GM12878 (cell line): ENCODE measurements around the gene MANF. TPM values are rescaled to one million over a fixed set of nuclear protein-coding genes. Genes with fewer than 3 reads are reported as not detected.

ENCODE experiments used
- ATAC-seq: fragments of 200-7000 bp; cut with Tn5 transposase; 3 replicates; pipeline ENCODE4 v1.9.1; 2020; ENCODE audit warnings: mild to moderate bottlenecking, moderate library complexity
- BruUV-seq: library from RNA; stranded (reverse); fragments of 400-500 nt; replicated peaks from 2 replicates; lab custom pipeline; 2021; lab: Mats Ljungman, UMichigan
- CTCF ChIA-PET: fragments of 300-600 bp; sonication (Branson Sonifier 250); formaldehyde crosslinking; extraction: SDS; loops from one replicate; lab custom pipeline; 2021; ENCODE audit warnings: inconsistent platforms; lab: Yijun Ruan, JAX
- POLR2A ChIA-PET: fragments of 350-600 bp; formaldehyde crosslinking; extraction: SDS; loops from one replicate; lab custom pipeline; 2021; ENCODE audit warnings: inconsistent platforms; lab: Charles Lee
- RAD21 ChIA-PET: fragments of 300-600 bp; sonication (Branson Sonifier 250); formaldehyde crosslinking; loops from one replicate; lab custom pipeline; 2023; ENCODE audit warnings: antibody characterized with exemption; ENCODE audit not compliant: unreplicated experiment; lab: Charles Lee
- SMC1A ChIA-PET: fragments of 300-600 bp; sonication (Branson Sonifier 250); formaldehyde crosslinking; loops from one replicate; lab custom pipeline; 2023; ENCODE audit not compliant: unreplicated experiment, uncharacterized antibody; lab: Charles Lee
- DNase-seq: peaks from one replicate; pipeline ENCODE4 v3.0.0-alpha.2; 2011; ENCODE audit warnings: low read depth, low spot score
- FAIRE-seq: peaks from 3 replicates; lab custom pipeline; 2011; peaks lifted over from hg19 to GRCh38; lab: Jason Lieb, UNC
- H2AFZ ChIP-seq: 2 replicates; pipeline ENCODE4 v1.6.0; 2011; ENCODE audit warnings: low read depth, low read length, control low read depth; ENCODE audit not compliant: control insufficient read depth
- H3K27ac ChIP-seq: 2 replicates; pipeline ENCODE4 v1.5.1; 2011; ENCODE audit warnings: control low read depth; ENCODE audit not compliant: control insufficient read depth, insufficient read depth
- H3K27me3 ChIP-seq, 2 experiments: replicated peaks in 1 of 2; 2 replicates each; pipeline versions ENCODE4 v1.6.0 to v1.6.1; 2011; ENCODE audit warnings: low read length in 1 of 2; ENCODE audit not compliant: control insufficient read depth in 2 of 2, insufficient read depth in 2 of 2
- H3K36me3 ChIP-seq, 2 experiments: 2 replicates each; pipeline ENCODE4 v1.5.1; 2011; ENCODE audit warnings: low read length in 1 of 2; ENCODE audit not compliant: control insufficient read depth in 2 of 2, insufficient read depth in 2 of 2
- H3K4me1 ChIP-seq: 2 replicates; pipeline ENCODE4 v1.6.1; 2011; ENCODE audit warnings: mild to moderate bottlenecking, low read length, moderate library complexity, mixed read lengths; ENCODE audit not compliant: control insufficient read depth, insufficient read depth
- H3K4me2 ChIP-seq: 2 replicates; pipeline ENCODE4 v1.6.0; 2011; ENCODE audit warnings: control low read depth; ENCODE audit not compliant: control insufficient read depth, insufficient read depth
- H3K4me3 ChIP-seq: fragments of 200-600 bp; sonication (generic); 2 replicates; pipeline ENCODE4 v1.5.1; 2016
- H3K79me2 ChIP-seq: 2 replicates; pipeline ENCODE4 v1.6.0; 2011; ENCODE audit warnings: low read length; ENCODE audit not compliant: control insufficient read depth, insufficient read depth
- H3K9ac ChIP-seq: 2 replicates; pipeline ENCODE4 v1.8.0; 2011; ENCODE audit warnings: low read length, control low read depth, mixed read lengths; ENCODE audit not compliant: control insufficient read depth, insufficient read depth
- H3K9me3 ChIP-seq: replicated peaks from 3 replicates; pipeline ENCODE4 v1.5.1; 2011; ENCODE audit warnings: mild to moderate bottlenecking, low read length; ENCODE audit not compliant: control insufficient read depth, insufficient read depth
- H4K20me1 ChIP-seq: 2 replicates; pipeline ENCODE4 v1.6.0; 2011; ENCODE audit not compliant: control insufficient read depth, insufficient read depth
- BRCA1 ChIP-seq: IDR thresholded peaks from 2 replicates; pipeline ENCODE4 v1.6.1; 2011; ENCODE audit warnings: low read depth, low read length, improper control_type of control experiment
- CBFB ChIP-seq: IDR thresholded peaks from 2 replicates; pipeline ENCODE4 v1.6.1; 2016; ENCODE audit warnings: antibody characterized with exemption, low read depth
- CBX3 ChIP-seq: fragments of 200-600 bp; sonication (generic); IDR thresholded peaks from 2 replicates; pipeline ENCODE4 v1.6.1; 2016; ENCODE audit warnings: low read depth, borderline replicate concordance
- CEBPB ChIP-seq, 2 experiments: fragments of 150-350 bp in 1 of 2; IDR thresholded peaks; 2 replicates each; pipeline ENCODE4 v1.6.1; 2012 to 2014; ENCODE audit warnings: low read depth in 2 of 2, low read length in 2 of 2, borderline replicate concordance in 1 of 2, inconsistent platforms in 1 of 2
- FOS ChIP-seq: IDR thresholded peaks from 3 replicates; pipeline ENCODE4 v1.6.1; 2011; ENCODE audit warnings: borderline replicate concordance; ENCODE audit not compliant: insufficient read length; ENCODE audit errors: extremely low read depth
- FOXM1 ChIP-seq: IDR thresholded peaks from 2 replicates; pipeline ENCODE4 v1.6.1; 2012; ENCODE audit warnings: low read depth, mild to moderate bottlenecking, inconsistent platforms, low read length, moderate library complexity
- MTA2 ChIP-seq: fragments of 450-650 bp; IDR thresholded peaks from 2 replicates; pipeline ENCODE4 v1.6.1; 2016; ENCODE audit warnings: low read depth, mild to moderate bottlenecking, moderate library complexity
- MXI1 ChIP-seq: fragments of 150-350 bp; IDR thresholded peaks from 2 replicates; pipeline ENCODE4 v1.6.1; 2011; ENCODE audit warnings: low read depth, mild to moderate bottlenecking, inconsistent platforms, low read length, improper control_type of control experiment
- NFIC ChIP-seq: IDR thresholded peaks from 2 replicates; pipeline ENCODE4 v1.6.1; 2012; ENCODE audit warnings: low read depth, mild to moderate bottlenecking, inconsistent platforms, low read length, moderate library complexity
- NR2C1 ChIP-seq: fragments of 450-650 bp; IDR thresholded peaks from 2 replicates; pipeline ENCODE4 v1.6.1; 2017; ENCODE audit warnings: antibody characterized with exemption, mild to moderate bottlenecking, moderate library complexity
- NR2F1 ChIP-seq: fragments of 450-650 bp; conservative IDR thresholded peaks from 2 replicates; pipeline ENCODE4 v1.6.1; 2017; ENCODE audit warnings: mild to moderate bottlenecking
- PAX5 ChIP-seq: IDR thresholded peaks from 2 replicates; pipeline ENCODE4 v1.6.1; 2011; ENCODE audit warnings: low read depth, low read length, borderline replicate concordance
- RUNX3 ChIP-seq: IDR thresholded peaks from 2 replicates; pipeline ENCODE4 v1.6.1; 2012; ENCODE audit warnings: low read length, inconsistent platforms
- YBX1 ChIP-seq: fragments of 450-650 bp; IDR thresholded peaks from 2 replicates; pipeline ENCODE4 v1.6.1; 2016; ENCODE audit warnings: antibody characterized with exemption
- WGBS: methylation state at CpG from one replicate; pipeline ENCODE4 v1.1.6; 2016; ENCODE audit warnings: low lambda C conversion rate; ENCODE audit not compliant: insufficient replicate concordance, insufficient coverage; ENCODE audit errors: missing lambda C conversion rate; 5-methylcytosine and 5-hydroxymethylcytosine counted together
- in situ Hi-C: fragments of 300-500 bp; cut with MboI; formaldehyde crosslinking; loops from 9 replicates; pipeline ENCODE4 v1.14.3; 2018; ENCODE audit warnings: mixed read lengths
- intact Hi-C: fragments of 100-400 bp; cut with micrococcal nuclease; formaldehyde crosslinking; loops from one replicate; pipeline ENCODE4 v1.14.2; 2022; ENCODE audit not compliant: unreplicated experiment
- polyA plus RNA-seq, 11 experiments: library from polyadenylated mRNA; depleted of rRNA in 4 of 11; unstranded in 6 of 11; stranded (reverse) in 5 of 11; fragments of >200 nt; fragmentation: Nextera tagmentation in 4 of 11; fragmentation: Illumina TruSeq in 1 of 11; extraction: Ambion mirVana in 4 of 11; extraction: Trizol in 1 of 11; gene quantifications; 1 replicate in 1 of 11; 2 replicates in 10 of 11; pipeline versions ENCODE4 v1.2.1 to v1.2.3, GENCODE V29; 2011 to 2016; ENCODE audit warnings: inconsistent platforms in 2 of 11, missing spikeins in 2 of 11, low read depth in 1 of 11
- total RNA-seq, 4 experiments: library from RNA; depleted of rRNA in 3 of 4; stranded (reverse); fragments of >200 nt in 3 of 4; fragmentation: Illumina TruSeq in 1 of 4; extraction: Trizol in 1 of 4; gene quantifications; 2 replicates each; pipeline versions ENCODE4 v1.2.1 to v1.2.3, GENCODE V29; 2013 to 2021
- TF ChIP-seq, protein P1 (sequence below): fragments of 450-650 bp; IDR thresholded peaks from 2 replicates; pipeline ENCODE4 v1.6.1; 2017; ENCODE audit warnings: antibody characterized with exemption, mild to moderate bottlenecking, moderate library complexity
- TF ChIP-seq, protein P2 (sequence below): IDR thresholded peaks from 2 replicates; pipeline ENCODE4 v1.6.1; 2011; ENCODE audit warnings: borderline replicate concordance, low read depth, mild to moderate bottlenecking, moderate library complexity, low read length; ENCODE audit not compliant: insufficient read depth, poor library complexity, severe bottlenecking
- TF ChIP-seq, protein P3 (sequence below): IDR thresholded peaks from 2 replicates; pipeline ENCODE4 v1.6.1; 2012; ENCODE audit warnings: low read depth, low read length, improper control_type of control experiment
- TF ChIP-seq, protein P4 (sequence below): IDR thresholded peaks from 2 replicates; pipeline ENCODE4 v1.6.1; 2012; ENCODE audit warnings: low read depth, low read length, improper control_type of control experiment

Gene MANF
- total and polyA plus RNA-seq, 10 of the 15 experiments (the other 5 are each of a cell fraction or from before 2014, with no cell fraction given), result 22.0 to 120 (median 82.9) TPM

DNA sequence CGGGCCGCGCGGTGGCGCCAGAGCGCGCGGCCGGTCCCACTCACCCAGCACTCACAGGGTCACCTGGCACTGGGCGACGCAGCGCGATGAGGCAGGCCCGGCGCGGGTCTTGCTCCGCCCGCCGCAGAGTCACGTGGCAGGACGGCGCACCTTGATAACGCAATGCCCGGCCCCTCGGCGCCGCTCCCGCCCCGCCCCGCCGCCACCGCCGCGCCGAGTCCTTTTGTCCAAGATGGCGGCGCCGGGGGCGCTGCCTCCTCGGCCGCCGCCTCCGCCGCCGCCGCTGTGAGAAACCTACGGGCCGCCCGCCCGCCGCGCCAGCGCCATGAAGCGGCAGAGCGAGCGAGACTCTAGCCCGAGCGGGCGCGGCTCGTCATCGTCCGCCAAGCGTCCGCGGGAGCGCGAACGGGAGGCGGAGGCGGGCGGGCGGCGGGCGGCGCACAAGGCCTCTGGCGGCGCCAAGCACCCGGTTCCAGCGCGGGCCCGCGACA lies 6.0 kb downstream of the MANF start, which contains the start of gene RBM15B:
RBM15B (plus strand) TSS at position 211 of the 491 bp plus-strand sequence; CDS start at position 326, 115 bp downstream.
- H3K4me1 ChIP-seq, result peaks cover 25% of the 10 kb centered on the region
- FAIRE-seq (peak; percentile 88), DNase-seq (peak; percentile 80), ATAC-seq (peak; percentile 96)
- SMC1A ChIA-PET, result no interaction called here
- BruUV-seq, result no TSS peak
- peak within 1 kb of the TSS; percentile 73 for H3K27ac ChIP-seq
- peak within 1 kb of the TSS; percentile 86 for H3K4me2 ChIP-seq
- peaks cover 15% of the 10 kb centered on the region; the same call in 1 of the 2 replicates for H4K20me1 ChIP-seq
- intact Hi-C loops (loop anchor here (1.0 to 5.0 kb wide), 3 partner anchors 106 to 406 kb away; no protein-coding TSS in a partner anchor), in situ Hi-C loops (loop anchor here (10.0 kb wide), 1 partner anchor 1056 kb away; no protein-coding TSS in a partner anchor)
- H3K36me3 ChIP-seq, result peaks cover 19 to 37% of the 10 kb centered on the region in 2 experiments
- no peaks in the 10 kb centered on the region for H3K27me3 ChIP-seq
- no peaks in the 10 kb centered on the region for H3K9me3 ChIP-seq
- RAD21 ChIA-PET, result interaction anchor here (1.1 kb wide), 1 partner anchor 108 kb away, joined by 8 read pairs; the partner anchor contains the start of gene DCAF1
- POLR2A ChIA-PET, result no interaction called here
- H2AFZ ChIP-seq, result peak within 1 kb of the TSS; percentile 64
- CTCF ChIA-PET, result interaction anchor here (0.6 to 4.4 kb wide), 10 partner anchors 37 to 1385 kb away, joined by 3 to 33 read pairs (median 4); partner anchors contain the start of gene DCAF1
- WGBS, result under 1% methylated on average over 30 of the region's 83 CpGs
- peak within 1 kb of the TSS; percentile 84 for H3K9ac ChIP-seq
- H3K79me2 ChIP-seq, result peaks cover 61% of the 10 kb centered on the region
- peak within 1 kb of the TSS; percentile 83 for H3K4me3 ChIP-seq
- TF ChIP-seq CBX3 (no peak), NR2C1 (peak; percentile 77), MXI1 (peak; percentile 74), RUNX3 (peak; percentile 68; the same call in 1 of the 2 replicates), PAX5 (peak; percentile 20; the same call in 1 of the 2 replicates), YBX1 (no peak), NFIC (no peak), CEBPB (IDR thresholded peaks at IDR 0.05; ENCODE audit: borderline replicate concordance in 1 of 2, low read depth in 2 of 2, low read length in 2 of 2) (no peak), FOXM1 (no peak), FOS (no peak), MTA2 (no peak), CBFB (no peak; the same call in none of the 2 replicates), NR2F1 (peak; percentile 84), BRCA1 (no peak)
- TF ChIP-seq, protein P1, sequence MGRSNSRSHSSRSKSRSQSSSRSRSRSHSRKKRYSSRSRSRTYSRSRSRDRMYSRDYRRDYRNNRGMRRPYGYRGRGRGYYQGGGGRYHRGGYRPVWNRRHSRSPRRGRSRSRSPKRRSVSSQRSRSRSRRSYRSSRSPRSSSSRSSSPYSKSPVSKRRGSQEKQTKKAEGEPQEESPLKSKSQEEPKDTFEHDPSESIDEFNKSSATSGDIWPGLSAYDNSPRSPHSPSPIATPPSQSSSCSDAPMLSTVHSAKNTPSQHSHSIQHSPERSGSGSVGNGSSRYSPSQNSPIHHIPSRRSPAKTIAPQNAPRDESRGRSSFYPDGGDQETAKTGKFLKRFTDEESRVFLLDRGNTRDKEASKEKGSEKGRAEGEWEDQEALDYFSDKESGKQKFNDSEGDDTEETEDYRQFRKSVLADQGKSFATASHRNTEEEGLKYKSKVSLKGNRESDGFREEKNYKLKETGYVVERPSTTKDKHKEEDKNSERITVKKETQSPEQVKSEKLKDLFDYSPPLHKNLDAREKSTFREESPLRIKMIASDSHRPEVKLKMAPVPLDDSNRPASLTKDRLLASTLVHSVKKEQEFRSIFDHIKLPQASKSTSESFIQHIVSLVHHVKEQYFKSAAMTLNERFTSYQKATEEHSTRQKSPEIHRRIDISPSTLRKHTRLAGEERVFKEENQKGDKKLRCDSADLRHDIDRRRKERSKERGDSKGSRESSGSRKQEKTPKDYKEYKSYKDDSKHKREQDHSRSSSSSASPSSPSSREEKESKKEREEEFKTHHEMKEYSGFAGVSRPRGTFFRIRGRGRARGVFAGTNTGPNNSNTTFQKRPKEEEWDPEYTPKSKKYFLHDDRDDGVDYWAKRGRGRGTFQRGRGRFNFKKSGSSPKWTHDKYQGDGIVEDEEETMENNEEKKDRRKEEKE, result no peak
- TF ChIP-seq, protein P2, sequence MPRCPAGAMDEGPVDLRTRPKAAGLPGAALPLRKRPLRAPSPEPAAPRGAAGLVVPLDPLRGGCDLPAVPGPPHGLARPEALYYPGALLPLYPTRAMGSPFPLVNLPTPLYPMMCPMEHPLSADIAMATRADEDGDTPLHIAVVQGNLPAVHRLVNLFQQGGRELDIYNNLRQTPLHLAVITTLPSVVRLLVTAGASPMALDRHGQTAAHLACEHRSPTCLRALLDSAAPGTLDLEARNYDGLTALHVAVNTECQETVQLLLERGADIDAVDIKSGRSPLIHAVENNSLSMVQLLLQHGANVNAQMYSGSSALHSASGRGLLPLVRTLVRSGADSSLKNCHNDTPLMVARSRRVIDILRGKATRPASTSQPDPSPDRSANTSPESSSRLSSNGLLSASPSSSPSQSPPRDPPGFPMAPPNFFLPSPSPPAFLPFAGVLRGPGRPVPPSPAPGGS, result peak; percentile 19
- TF ChIP-seq, protein P3, sequence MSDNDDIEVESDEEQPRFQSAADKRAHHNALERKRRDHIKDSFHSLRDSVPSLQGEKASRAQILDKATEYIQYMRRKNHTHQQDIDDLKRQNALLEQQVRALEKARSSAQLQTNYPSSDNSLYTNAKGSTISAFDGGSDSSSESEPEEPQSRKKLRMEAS, result peak; percentile 93
- TF ChIP-seq, protein P4, sequence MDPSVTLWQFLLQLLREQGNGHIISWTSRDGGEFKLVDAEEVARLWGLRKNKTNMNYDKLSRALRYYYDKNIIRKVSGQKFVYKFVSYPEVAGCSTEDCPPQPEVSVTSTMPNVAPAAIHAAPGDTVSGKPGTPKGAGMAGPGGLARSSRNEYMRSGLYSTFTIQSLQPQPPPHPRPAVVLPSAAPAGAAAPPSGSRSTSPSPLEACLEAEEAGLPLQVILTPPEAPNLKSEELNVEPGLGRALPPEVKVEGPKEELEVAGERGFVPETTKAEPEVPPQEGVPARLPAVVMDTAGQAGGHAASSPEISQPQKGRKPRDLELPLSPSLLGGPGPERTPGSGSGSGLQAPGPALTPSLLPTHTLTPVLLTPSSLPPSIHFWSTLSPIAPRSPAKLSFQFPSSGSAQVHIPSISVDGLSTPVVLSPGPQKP, result peak; percentile 58; the same call in 1 of the 2 replicates
